Motor neuron (in vitro differentiated cells): ENCODE results near the gene TRUB2. TPM values are rescaled to one million over a fixed set of nuclear protein-coding genes. Genes with fewer than 3 reads are reported as not detected.

Experiments used
- ATAC-seq, 8 experiments: fragments of 200-7000 bp; cut with Tn5 transposase; replicated peaks in 6 of 8; 2 replicates each; pipeline ENCODE4 v1.8.0; 2021; ENCODE audit warnings: mild to moderate bottlenecking in 8 of 8, moderate library complexity in 8 of 8
- H3K27ac ChIP-seq, 2 donors: fragments of 250-450 bp; sonication (Bioruptor Pico); 2 replicates each; pipeline ENCODE4 v1.9.0; 2021; ENCODE audit warnings: antibody characterized with exemption in 2 of 2, mild to moderate bottlenecking in 2 of 2, moderate library complexity in 1 of 2
- H3K4me1 ChIP-seq, 2 donors: fragments of 250-450 bp; sonication (Bioruptor Pico); replicated peaks in 1 of 2; 2 replicates each; pipeline ENCODE4 v1.6.1; 2021; ENCODE audit warnings: antibody characterized with exemption in 2 of 2, mild to moderate bottlenecking in 2 of 2, moderate library complexity in 1 of 2
- H3K4me3 ChIP-seq, 5 donors: fragments of 250-450 bp; sonication (Bioruptor Pico); 2 replicates each; pipeline ENCODE4 v1.9.0; 2021; ENCODE audit warnings: antibody characterized with exemption in 5 of 5, mild to moderate bottlenecking in 5 of 5, moderate library complexity in 4 of 5
- WGBS, 10 experiments: fragments of 450-650 bp; shearing (Covaris generic); methylation state at CpG; one replicate each; pipeline ENCODE4 v1.0.0; 2022; 5-methylcytosine and 5-hydroxymethylcytosine counted together
- in situ Hi-C, 9 experiments: fragments of 400-800 bp; cut with MboI; loops; one replicate each; pipeline ENCODE4 v1.15.0; 2021; ENCODE audit warnings: low sequenced_read_pairs in 9 of 9, low pct_unique_long_range_greater_than_20kb in 2 of 9; ENCODE audit not compliant: unreplicated experiment in 9 of 9
- total RNA-seq, 8 experiments: library from RNA; unstranded; fragments of 300-600 nt; gene quantifications; 2 replicates each; pipeline versions ENCODE4 v1.2.3 to v1.2.4, GENCODE V29; 2022

The TRUB2 gene
- total RNA-seq, 8 experiments from 2014 or later: 12.2 to 37.4 (median 22.0) TPM

- 78 to 100% (median 94%) methylated on average over 1 to 4 of the region's 4 CpGs; no CpG with 5 or more reads in 5 of the 10 experiments for WGBS, 10 experiments
- no peak overlapping the region for H3K4me3 ChIP-seq
- peaks cover 0 to 10% of the 10 kb centered on the region in 2 donors for H3K4me1 ChIP-seq
- H3K27ac ChIP-seq: peak overlapping the region; percentile 61 to 76
- in situ Hi-C loops: no loop called here
- ATAC-seq: no peak
Observed at GRCh38 chr9:128314697-128315096, 7.5 kb downstream of the TRUB2 start.

GRCh38 chr9:128310461-128310860 lies 11.8 kb downstream of the TRUB2 start:
- H3K4me3 ChIP-seq: no peak overlapping the region
- H3K27ac ChIP-seq: no peak overlapping the region
- ATAC-seq: no peak
- peaks cover 0 to 10% of the 10 kb centered on the region in 2 donors for H3K4me1 ChIP-seq
- 80 to 100% (median 100%) methylated on average over 1 to 4 of the region's 10 CpGs; no CpG with 5 or more reads in 5 of the 10 experiments for WGBS, 10 experiments
- in situ Hi-C loops: no loop called here

GRCh38 chr9:128309551-128309950 lies 12.7 kb downstream of the TRUB2 start:
- Histone ChIP-seq H3K4me3 (no peak overlapping the region), H3K4me1 (peaks cover 0 to 8% of the 10 kb centered on the region in 2 donors), H3K27ac (no peak overlapping the region)
- ATAC-seq: no peak
- WGBS, 10 experiments: 72 to 100% (median 98%) methylated on average over 1 to 7 of the region's 16 CpGs; no CpG with 5 or more reads in 4 of the 10 experiments
- in situ Hi-C loops: no loop called here

- Histone ChIP-seq H3K4me1 (no peaks in the 10 kb centered on the region), H3K4me3 (no peak overlapping the region), H3K27ac (peak overlapping the region in 1 of 2 donors; percentile 39)
- WGBS, 10 experiments: 0 to 64% (median 60%) methylated on average over 1 to 4 of the region's 5 CpGs; no CpG with 5 or more reads in 5 of the 10 experiments
- ATAC-seq: peak in 2 of 8 experiments; percentile 3 to 47
- in situ Hi-C loops: no loop called here
Observed at GRCh38 chr9:128304971-128305288, 17.3 kb downstream of the TRUB2 start.

- peak in 3 of 8 experiments; percentile 43 to 66 (median 44) for ATAC-seq
- in situ Hi-C loops: no loop called here
- no peak overlapping the region for H3K4me3 ChIP-seq
- WGBS, 10 experiments: 12 to 100% (median 74%) methylated on average over 2 to 7 of the region's 9 CpGs; no CpG with 5 or more reads in 3 of the 10 experiments
- H3K27ac ChIP-seq: no peak overlapping the region
- no peaks in the 10 kb centered on the region for H3K4me1 ChIP-seq
Observed at GRCh38 chr9:128304136-128304970, 17.9 kb downstream of the TRUB2 start.

- ATAC-seq: no peak
- Histone ChIP-seq H3K4me1 (peaks cover 0 to 3% of the 10 kb centered on the region in 2 donors), H3K27ac (peak overlapping the region in 1 of 2 donors; percentile 29), H3K4me3 (no peak overlapping the region)
- WGBS, 10 experiments: 85 to 100% (median 94%) methylated on average over 1 to 10 of the region's 20 CpGs; no CpG with 5 or more reads in 3 of the 10 experiments
- in situ Hi-C loops: loop anchor here in 1 of 9 experiments (25.0 kb wide), 1 partner anchor 113 kb away; the partner anchor contains the start of gene CERCAM
Observed at GRCh38 chr9:128298535-128299482, 23.4 kb downstream of the TRUB2 start.

- H3K27ac ChIP-seq: no peak overlapping the region
- H3K4me3 ChIP-seq: no peak overlapping the region
- in situ Hi-C loops: loop anchor here in 1 of 9 experiments (25.0 kb wide), 1 partner anchor 115 kb away; the partner anchor contains the start of gene CERCAM
- no peak for ATAC-seq
- H3K4me1 ChIP-seq: peaks cover 0 to 3% of the 10 kb centered on the region in 2 donors
- WGBS, 10 experiments: 64 to 100% (median 97%) methylated on average over 1 to 2 of the region's 2 CpGs; no CpG with 5 or more reads in 4 of the 10 experiments
Observed at GRCh38 chr9:128297221-128297773, 24.9 kb downstream of the TRUB2 start.

GRCh38 chr9:128296340-128297220 lies 25.7 kb downstream of the TRUB2 start:
- H3K4me3 ChIP-seq: no peak overlapping the region
- no peak for ATAC-seq
- in situ Hi-C loops: loop anchor here in 1 of 9 experiments (25.0 kb wide), 1 partner anchor 116 kb away; the partner anchor contains the start of gene CERCAM
- 20 to 100% (median 93%) methylated on average over 1 to 12 of the region's 16 CpGs for WGBS, 10 experiments
- H3K4me1 ChIP-seq: peaks cover 0 to 3% of the 10 kb centered on the region in 2 donors
- H3K27ac ChIP-seq: peak overlapping the region in 1 of 2 donors; percentile 37

GRCh38 chr9:128294142-128294541 lies 28.1 kb downstream of the TRUB2 start:
- H3K4me1 ChIP-seq: peaks cover 0 to 3% of the 10 kb centered on the region in 2 donors
- H3K4me3 ChIP-seq: no peak overlapping the region
- in situ Hi-C loops: loop anchor here in 1 of 9 experiments (25.0 kb wide), 1 partner anchor 118 kb away; the partner anchor contains the start of gene CERCAM
- WGBS, 10 experiments: 92 to 100% (median 100%) methylated on average over 2 of the region's 4 CpGs; no CpG with 5 or more reads in 7 of the 10 experiments
- H3K27ac ChIP-seq: no peak overlapping the region
- no peak for ATAC-seq

GRCh38 chr9:128293091-128293490 lies 29.2 kb downstream of the TRUB2 start:
- WGBS, 10 experiments: 50 to 100% (median 100%) methylated on average over 1 to 4 of the region's 4 CpGs; no CpG with 5 or more reads in 5 of the 10 experiments
- ATAC-seq: no peak
- Histone ChIP-seq H3K4me1 (peaks cover 0 to 3% of the 10 kb centered on the region in 2 donors), H3K27ac (no peak overlapping the region), H3K4me3 (no peak overlapping the region)
- in situ Hi-C loops: loop anchor here in 1 of 9 experiments (25.0 kb wide), 1 partner anchor 119 kb away; the partner anchor contains the start of gene CERCAM

- no peak for ATAC-seq
- 80 to 100% (median 92%) methylated on average over 1 to 3 of the region's 3 CpGs; no CpG with 5 or more reads in 6 of the 10 experiments for WGBS, 10 experiments
- no peak overlapping the region for H3K27ac ChIP-seq
- H3K4me1 ChIP-seq: peaks cover 0 to 3% of the 10 kb centered on the region in 2 donors
- in situ Hi-C loops: loop anchor here in 1 of 9 experiments (25.0 kb wide), 1 partner anchor 120 kb away; the partner anchor contains the start of gene CERCAM
- H3K4me3 ChIP-seq: no peak overlapping the region
Observed at GRCh38 chr9:128292009-128292408, 30.2 kb downstream of the TRUB2 start.
